GM04503 (cell line): ENCODE data around the gene PLXND1.
A peak's percentile ranks its signal among the peaks of the same experiment; 100 is the strongest.
"Not testable (repeated sequence)": the region's sequence is repeated elsewhere in the genome, so short reads cannot be mapped to it uniquely, and the experiment has no call there.

Source experiments
- DNase-seq: peaks from one replicate; pipeline ENCODE4 v3.0.0-alpha.2; 2012; ENCODE audit warnings: low read depth

Gene PLXND1, protein sequence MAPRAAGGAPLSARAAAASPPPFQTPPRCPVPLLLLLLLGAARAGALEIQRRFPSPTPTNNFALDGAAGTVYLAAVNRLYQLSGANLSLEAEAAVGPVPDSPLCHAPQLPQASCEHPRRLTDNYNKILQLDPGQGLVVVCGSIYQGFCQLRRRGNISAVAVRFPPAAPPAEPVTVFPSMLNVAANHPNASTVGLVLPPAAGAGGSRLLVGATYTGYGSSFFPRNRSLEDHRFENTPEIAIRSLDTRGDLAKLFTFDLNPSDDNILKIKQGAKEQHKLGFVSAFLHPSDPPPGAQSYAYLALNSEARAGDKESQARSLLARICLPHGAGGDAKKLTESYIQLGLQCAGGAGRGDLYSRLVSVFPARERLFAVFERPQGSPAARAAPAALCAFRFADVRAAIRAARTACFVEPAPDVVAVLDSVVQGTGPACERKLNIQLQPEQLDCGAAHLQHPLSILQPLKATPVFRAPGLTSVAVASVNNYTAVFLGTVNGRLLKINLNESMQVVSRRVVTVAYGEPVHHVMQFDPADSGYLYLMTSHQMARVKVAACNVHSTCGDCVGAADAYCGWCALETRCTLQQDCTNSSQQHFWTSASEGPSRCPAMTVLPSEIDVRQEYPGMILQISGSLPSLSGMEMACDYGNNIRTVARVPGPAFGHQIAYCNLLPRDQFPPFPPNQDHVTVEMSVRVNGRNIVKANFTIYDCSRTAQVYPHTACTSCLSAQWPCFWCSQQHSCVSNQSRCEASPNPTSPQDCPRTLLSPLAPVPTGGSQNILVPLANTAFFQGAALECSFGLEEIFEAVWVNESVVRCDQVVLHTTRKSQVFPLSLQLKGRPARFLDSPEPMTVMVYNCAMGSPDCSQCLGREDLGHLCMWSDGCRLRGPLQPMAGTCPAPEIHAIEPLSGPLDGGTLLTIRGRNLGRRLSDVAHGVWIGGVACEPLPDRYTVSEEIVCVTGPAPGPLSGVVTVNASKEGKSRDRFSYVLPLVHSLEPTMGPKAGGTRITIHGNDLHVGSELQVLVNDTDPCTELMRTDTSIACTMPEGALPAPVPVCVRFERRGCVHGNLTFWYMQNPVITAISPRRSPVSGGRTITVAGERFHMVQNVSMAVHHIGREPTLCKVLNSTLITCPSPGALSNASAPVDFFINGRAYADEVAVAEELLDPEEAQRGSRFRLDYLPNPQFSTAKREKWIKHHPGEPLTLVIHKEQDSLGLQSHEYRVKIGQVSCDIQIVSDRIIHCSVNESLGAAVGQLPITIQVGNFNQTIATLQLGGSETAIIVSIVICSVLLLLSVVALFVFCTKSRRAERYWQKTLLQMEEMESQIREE (N-terminal part only)

DNA sequence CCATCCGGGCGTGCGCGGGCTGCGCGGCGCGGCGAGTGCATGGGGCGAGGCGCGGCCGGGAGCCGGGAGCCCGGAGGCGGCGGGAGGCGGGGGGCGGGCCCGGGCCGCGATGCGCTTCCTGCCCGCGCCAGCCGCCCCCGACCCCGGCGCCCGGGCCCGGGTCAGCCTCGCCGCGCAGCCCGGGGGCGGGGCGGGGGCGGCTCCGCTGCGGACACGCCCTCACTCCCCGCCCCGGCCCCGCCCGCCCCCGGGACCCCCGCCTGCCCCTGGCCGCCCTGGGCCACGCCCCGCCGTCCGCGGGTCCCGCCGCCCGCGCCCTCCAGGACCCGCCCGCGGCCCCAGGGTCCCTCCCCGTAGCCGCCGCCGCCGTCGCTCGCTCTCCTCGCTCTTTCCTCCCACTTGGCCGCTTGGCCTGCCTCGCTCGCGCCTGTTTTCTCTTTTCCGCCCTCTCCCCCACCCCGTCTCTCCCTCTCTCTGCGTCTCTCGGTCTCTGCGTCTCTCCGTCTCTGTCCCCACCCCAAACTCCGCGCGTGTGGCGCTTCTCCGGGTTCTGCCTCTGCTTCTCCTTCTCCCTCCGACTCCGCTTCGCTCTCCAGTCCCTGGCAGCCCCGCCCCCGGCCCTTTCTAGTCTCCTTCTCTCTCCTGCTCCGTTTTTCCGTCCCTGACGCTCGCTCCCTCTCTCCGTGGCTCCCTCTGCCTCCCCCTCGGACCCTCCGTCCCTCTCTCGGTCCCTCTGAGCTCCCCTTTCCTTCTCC, at the start of gene PLXND1:
Gene PLXND1, minus strand, starts transcription at position 41 of the 755 bp plus-strand sequence. Its CDS starts 37 bp downstream, at position 4.
- DNase-seq = no peak

DNA sequence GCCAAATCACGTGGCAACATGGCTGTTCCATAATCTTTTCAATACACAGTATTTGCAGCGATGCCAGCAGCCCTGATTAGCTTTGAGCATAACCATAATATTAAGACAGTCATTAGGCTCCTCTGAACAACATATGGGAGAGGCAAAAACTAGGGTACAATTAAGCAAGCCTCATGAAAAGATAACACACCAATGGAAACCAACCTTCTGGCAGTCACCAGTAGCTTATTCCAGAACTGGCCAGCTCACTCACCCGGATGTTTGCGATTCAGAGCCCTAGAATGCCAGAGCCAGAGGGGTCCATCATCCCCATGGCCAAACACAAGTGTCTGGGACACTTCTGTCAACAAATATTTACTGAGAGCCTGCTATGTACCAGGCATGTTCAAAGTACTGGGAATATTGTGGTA, 48.8 kb upstream of the PLXND1 start:
- no peak for DNase-seq

DNA sequence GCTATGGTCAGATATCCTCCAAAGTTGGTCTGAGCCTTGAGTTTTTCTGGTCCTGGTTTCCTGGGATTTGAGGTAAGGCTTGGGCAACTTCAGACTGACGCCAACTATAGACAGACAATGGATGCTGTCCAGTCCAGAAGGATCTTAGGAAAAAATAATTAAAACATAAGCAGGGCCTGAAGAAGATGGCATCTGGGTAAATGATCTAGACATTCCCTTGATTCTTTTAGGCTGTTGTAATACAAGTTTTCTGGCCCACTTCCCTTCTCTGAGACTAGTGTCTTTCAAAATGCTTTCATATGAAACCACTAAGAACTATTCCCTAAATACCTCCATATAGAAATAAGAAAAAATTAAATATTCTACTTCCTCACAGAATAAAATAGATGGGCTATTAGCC, 47.7 kb upstream of the PLXND1 start:
- DNase-seq = peak; percentile 79

DNA sequence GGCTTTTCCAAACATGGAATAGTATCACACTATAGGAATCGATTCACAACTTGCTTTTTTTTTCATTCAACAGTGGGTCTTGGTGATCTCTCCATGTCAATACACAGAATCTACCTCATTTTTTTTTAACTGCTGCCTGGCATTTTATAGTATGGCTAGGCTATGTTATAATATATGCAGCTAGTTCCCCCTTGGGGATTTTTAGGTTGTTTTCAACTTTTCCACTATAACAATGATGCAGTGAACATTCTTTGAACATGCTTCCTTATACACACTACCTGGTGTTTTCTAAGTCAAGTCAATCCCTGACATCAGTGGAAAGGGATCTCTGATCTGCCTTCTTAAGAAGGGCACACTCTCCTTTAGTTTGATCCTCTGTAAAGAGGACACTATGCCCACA, 46.5 kb upstream of the PLXND1 start:
- no peak for DNase-seq

DNA sequence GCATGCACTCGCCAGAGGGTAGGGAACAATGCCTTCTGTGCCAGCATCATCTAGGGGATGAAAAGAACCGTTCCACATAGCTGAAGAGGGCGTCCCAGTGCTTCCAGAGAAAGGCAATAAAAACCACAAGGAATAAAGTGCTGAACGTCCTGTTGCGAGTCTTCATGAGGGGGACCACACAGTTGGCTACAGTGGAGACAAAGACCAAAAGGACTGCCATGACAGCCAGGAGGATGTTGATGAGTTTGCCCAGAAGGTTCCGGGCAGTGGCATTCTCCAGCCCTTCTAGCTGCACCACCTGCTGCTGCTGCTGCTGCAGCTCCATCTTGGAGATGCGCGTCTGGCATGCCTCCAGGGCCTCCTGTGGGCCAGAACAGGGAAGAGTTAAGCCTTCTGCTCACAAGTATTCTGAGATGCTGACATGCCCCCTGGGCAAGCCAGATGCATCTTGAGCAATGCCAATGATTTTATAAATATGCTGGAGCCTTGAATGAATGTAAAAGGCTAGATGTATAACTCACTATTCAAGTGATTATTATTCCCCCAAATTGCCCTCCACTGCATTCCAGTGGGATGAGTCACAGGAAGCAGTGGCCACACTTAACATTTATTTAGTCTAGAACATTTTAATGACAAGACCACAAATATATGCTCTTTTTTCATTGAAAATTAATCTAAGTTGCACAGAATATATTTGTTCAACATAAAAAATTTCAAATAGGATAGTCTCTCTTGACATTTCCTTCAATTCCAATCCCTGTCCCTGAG, 45.1 kb upstream of the PLXND1 start:
- peak; percentile 62 for DNase-seq

DNA sequence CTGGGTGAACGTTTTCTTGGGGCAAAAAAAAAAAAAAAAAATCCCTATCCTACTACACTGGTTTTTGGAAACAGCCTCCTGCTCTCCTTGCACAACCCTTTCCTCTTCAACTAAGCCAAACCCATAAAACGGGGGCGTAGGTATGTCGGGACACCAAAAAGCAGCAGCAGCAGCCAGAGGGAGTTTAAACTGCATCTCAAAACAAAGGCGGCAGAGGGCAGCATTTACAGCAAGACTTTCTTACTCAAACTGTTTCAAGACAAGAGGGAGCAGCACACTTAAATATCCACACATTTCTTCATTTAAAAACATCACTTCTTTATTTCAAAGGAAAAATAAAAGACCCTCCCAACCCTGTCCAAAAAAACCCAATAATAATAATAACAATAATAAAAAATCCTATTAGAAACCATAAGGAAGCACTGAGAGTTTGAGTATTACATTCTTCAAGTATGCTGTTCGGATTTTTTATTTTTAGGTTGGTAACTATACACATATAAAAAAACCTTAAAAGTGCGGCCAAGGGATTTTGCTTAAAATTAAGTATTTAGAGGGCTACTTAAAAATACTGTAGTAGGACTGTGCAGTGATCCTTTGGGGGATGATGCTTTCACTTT, 43.9 kb upstream of the PLXND1 start:
- DNase-seq = peak; percentile 40

DNA sequence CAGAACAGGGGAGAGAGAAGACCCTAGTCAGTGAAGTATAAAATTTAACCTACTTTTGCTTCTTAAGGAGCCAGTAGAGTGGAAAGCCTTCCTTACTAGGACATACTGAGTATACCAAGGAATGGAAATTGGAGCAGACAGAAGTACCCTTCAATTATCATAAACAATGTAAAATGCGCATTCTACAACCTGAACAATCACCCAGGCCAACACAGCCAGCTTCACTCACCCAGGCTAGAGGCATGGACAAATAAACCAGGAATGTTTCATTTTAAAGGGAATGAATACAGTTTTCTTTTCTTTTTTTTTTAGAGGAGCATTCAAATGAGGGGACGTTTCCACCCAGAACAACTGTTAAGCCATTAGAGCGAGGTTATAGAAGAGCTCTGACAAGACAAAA, 41.9 kb upstream of the PLXND1 start:
- DNase-seq = no peak

DNA sequence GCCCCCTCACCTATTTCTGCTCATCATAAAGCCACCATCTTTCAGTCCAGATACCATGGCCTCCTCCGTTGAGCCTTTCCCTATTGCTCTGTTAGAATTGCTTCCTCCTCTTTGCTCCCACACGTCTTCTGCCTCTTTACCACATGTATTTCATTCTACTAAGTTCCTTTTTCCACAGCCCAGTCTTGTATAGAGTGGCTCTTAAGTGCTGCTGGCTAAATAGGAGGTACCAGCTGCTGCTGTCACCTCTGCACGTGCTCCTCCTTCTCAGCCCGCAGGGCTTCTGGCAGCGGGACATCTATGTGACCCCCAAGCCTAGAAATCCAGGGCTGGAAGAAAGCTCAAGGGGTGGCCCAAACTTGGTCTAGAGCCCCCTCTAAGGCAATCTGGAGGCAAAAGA, 38.8 kb upstream of the PLXND1 start:
- no peak for DNase-seq

DNA sequence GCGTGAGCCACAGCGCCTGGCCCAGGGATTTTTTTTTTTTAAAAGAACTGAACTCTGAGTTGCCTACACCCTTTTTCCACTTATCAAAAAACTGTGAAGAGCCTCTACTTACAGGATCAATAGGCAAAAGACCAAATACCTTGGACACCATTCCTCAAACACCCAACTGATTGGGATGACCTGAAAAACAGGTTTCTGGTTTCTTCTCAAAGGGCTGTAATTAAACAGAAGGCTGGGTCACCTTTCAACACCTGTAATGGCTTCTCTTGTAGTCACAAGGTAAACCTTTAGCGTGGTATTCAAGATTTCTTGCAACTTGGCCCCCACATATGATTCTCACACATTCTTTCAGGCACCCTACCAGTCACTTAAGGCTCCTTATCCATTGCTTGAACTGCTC, 38.4 kb upstream of the PLXND1 start:
- DNase-seq = no peak

DNA sequence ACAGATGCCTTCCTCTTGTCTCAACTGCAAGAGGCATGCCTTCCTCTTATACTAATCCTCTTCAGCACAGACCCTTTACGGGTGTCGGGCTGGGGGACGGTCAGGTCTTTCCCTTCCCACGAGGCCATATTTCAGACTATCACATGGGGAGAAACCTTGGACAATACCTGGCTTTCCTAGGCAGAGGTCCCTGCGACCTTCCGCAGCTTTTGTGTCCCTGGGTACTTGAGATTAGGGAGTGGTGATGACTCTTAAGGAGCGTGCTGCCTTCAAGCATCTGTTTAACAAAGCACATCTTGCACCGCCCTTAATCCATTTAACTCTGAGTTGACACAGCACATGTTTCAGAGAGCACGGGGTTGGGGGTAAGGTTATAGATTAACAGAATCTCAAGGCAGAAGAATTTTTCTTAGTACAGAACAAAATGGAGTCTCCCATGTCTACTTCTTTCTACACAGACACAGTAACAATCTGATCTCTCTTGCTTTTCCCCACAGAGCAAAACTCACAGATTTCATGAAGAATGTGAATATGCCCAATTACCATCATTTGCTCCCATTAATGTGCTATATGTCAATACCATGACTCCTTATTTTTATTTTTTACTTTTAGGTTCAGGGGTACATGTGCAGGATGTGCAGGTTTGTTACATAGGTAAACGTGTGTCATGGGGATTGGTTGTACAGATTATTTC, 35.2 kb upstream of the PLXND1 start:
- not testable (repeated sequence) for DNase-seq

DNA sequence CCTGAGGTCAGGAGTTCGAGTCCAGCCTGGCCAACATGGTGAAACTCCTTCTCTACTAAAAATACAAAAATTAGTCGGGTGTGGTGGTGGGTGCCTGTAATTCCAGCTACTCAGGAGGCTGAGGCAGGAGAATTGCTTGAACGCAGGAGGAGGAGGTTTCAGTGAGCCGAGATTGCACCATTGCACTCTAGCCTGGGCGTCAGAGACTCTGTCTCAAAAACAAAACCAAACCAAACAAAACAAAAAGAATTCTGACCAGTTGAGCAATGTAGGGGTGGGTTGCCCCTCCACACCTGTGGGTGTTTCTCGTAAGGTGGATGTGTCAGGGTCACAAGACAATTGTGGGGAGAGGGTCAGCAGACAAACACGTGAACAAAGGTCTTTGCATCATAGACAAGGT, 34.5 kb upstream of the PLXND1 start:
- DNase-seq = not testable (repeated sequence)

DNA sequence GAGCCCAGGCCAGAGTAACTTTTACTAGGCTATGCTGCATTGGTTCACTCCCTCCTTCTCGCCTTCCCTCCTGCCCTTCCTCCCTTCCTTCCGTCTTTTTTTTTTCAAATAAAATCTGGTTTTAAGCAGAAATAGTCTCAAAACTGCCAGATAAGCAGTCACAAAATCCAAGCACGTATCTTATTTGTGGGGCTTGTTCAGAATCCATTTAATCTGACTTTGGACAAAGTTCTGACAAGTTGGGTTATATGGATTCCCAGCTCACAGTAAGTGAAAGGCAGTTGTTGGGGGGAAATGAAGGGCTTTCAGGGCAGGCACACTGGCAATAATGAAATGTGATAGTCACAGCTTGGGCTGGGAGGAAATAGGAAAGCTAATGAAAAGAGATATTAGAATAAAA, 32.0 kb upstream of the PLXND1 start:
- no peak for DNase-seq

DNA sequence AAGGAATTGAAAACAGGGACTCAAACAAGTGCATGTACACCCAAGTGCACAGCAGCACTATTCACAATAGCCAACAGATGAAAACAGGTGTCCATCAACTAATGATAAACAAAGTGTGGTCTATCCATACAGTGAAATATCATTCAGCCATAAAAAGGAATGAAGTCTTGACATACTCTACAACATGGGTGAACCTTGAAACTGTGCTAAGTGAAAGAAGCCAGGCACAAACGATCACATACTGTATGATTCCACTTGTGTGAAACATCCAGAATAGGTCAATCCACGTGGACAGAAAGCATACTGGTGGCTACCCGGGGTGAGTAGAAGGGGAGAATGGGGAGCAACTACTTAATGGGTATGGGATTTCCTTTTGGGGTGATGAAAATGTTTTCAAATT, 29.6 kb upstream of the PLXND1 start:
- no peak for DNase-seq

DNA sequence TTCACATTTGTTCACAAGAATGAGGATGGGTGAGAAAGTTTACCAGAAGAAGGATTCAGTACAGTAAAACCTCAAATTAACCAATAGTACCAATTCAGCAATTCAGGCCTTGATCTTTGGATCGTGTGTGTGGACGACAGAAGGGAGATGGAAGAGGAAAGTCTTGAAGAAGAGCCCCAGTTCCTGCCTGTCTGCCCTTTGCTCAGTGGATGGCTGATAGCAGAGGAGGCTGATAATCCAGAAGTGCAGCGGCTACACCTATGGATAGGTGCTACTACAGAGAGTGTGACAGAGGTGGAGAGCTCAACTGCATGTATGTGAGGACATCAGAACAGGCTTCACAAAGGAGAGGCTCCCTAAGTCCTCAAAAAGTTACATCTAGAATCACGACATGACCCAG, 29.2 kb upstream of the PLXND1 start:
- no peak for DNase-seq

DNA sequence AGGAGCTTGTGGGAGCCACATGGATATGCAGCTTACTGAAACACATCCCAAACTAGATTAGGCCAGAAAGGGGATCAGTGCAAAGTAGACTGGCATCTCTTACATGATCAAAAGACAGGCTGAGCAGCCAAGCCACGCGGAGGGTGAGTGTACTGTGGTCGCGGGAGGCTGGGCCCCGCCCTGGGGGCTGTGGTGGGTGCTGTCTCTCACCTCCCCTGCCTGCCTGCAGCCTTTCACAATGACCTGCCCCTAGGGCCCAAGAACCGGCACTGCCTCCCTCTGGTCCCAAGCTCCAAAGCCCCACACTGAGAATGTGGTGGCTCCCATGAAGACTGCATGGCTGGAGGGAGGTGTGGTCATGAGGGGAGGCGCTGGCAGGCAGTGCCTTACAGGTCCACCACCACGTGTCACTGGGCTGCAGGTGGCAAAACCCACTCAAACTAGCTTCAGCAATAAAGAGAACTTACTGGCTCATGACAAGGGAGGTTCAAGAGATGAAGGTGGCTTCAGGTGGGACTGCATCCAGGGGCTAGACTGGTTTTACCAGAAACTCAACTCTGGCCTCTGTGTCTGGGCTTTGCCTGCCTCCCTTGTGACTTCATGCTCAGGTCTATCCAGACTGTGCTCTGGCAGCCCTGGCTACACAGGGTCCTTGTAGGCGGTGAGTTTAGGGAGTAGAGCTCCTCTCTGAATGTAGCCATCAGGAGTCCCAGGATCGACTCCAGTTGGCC, 27.4 kb upstream of the PLXND1 start:
- DNase-seq = no peak

DNA sequence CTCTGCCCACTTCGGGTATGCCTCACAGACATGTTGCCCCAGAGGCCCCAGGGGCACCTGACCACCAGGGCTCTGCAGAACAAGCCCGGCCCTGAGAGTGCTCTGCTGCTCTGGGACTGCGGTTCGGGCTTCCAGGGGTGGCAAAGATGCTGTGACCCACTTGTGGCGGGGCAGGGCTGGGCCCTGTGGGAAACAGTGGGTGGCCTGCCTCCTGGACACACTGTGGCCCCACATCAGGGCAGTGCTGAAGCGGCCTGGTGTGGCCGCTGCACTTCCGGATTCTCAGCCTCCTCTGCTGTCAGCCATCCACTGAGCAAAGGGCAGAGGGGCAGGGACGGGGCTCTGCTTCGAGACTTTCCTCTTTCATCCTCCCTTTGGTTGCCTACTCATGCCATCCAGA, 26.5 kb upstream of the PLXND1 start:
- DNase-seq = no peak

DNA sequence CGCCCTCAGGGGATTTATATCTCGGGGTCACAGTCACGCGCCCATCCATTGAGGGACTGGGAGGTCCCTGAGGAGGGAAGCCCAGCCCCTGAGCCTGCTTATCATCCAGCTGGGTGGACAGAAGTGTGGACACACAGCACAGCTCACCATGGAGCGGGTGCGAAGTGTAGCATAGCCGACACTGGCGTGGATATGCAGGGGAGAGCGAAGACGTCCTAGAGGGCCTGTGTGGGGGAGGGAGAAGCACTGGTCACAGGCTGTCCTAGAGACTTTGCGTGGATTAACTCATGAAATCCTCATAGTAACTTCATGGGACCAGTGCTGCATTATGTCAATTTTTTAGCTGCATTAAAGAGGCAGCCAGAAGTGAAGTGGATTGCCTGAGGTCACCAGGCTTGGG, 26.1 kb upstream of the PLXND1 start:
- no peak for DNase-seq

DNA sequence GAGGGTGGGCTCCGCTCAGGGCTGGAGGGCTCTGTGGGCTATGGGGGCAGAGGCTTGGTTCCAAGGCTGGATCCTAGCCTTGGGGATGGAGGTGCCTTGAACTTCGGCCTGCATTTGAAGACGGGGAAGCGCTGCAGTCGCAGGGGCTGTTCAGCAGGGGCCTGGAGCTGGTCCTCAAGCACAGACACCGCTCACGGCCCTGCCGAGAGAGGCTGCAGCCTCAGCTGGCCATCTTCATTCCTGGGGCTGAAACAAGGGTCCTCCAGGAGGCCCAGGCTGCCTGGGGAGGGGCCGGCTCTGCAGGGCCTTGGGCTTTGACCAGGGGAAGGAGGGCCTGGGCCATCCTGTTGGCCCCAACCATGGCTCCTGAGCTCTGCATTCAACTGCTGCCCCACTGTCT, 25.6 kb upstream of the PLXND1 start:
- no peak for DNase-seq

DNA sequence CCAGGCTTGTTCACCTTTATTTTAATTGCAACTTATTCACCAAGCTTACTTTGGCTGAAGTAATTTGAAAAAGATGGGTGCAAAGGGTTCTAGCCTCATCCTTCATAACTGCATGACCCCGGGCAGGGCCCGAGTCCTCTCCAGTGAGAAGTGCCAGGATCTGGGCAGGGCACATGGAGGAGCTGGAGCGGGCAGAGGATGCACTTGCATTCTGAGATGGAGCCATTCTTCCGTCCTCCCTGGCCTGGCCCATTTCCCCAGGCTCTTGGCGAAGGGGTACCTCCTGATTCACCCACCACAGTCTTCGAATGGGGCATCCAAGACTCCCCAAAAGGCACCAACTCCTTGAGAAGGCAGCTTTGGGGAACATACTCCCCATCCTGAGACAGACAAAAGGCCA, 22.5 kb upstream of the PLXND1 start:
- DNase-seq = no peak
